K562 (cell line): ENCODE measurements around the gene CFAP206. TPM values are rescaled to one million over a fixed set of nuclear protein-coding genes. Genes with fewer than 3 reads are reported as not detected.

Source experiments
- CBFA2T2 ChIP-seq: fragments of 450-650 bp; conservative IDR thresholded peaks from 2 replicates; pipeline ENCODE4 v1.6.1; 2017; ENCODE audit warnings: mild to moderate bottlenecking
- DIDO1 ChIP-seq: fragments of 450-650 bp; IDR thresholded peaks from 2 replicates; pipeline ENCODE4 v1.6.1; 2016; ENCODE audit warnings: low read depth, missing biosample characterization, missing genetic modification characterization
- FOXA3 ChIP-seq, 2 experiments: fragments of 450-650 bp in 1 of 2; sonication (generic) in 1 of 2; formaldehyde crosslinking; IDR thresholded peaks in 1 of 2; conservative IDR thresholded peaks in 1 of 2; 2 replicates each; pipeline versions ENCODE4 v1.4.0 to v1.8.0; 2020 to 2022; ENCODE audit warnings: mild to moderate bottlenecking in 2 of 2, missing genetic modification reagents in 1 of 2
- FOXK1 ChIP-seq: sonication (generic); formaldehyde crosslinking; IDR thresholded peaks from 2 replicates; pipeline ENCODE4 v1.8.0; 2022; ENCODE audit warnings: missing genetic modification reagents, mild to moderate bottlenecking, borderline replicate concordance
- HNRNPK ChIP-seq: fragments of 200-400 bp; formaldehyde crosslinking; IDR thresholded peaks from one replicate; pipeline ENCODE4 v1.6.1; 2018; ENCODE audit warnings: mild to moderate bottlenecking, low read depth, low read length; ENCODE audit not compliant: poor library complexity, severe bottlenecking
- KLF16 ChIP-seq: IDR thresholded peaks from 2 replicates; pipeline ENCODE4 v1.6.1; 2016; ENCODE audit warnings: antibody characterized with exemption
- NR2C2 ChIP-seq, 2 experiments: fragments of 200-800 bp in 1 of 2; sonication (Bioruptor generic) in 1 of 2; sonication (generic) in 1 of 2; formaldehyde crosslinking in 1 of 2; IDR thresholded peaks; 2 replicates each; pipeline versions ENCODE4 v1.6.1 to v1.8.0; 2016 to 2022; ENCODE audit warnings: mild to moderate bottlenecking in 1 of 2, missing compliant biosample characterization in 1 of 2, missing genetic modification characterization in 1 of 2, missing genetic modification reagents in 1 of 2
- RFX5 ChIP-seq: IDR thresholded peaks from 2 replicates; pipeline ENCODE4 v1.6.1; 2011; ENCODE audit warnings: low read depth, mild to moderate bottlenecking, improper control_type of control experiment, low read length
- SRSF9 ChIP-seq: fragments of 200-400 bp; formaldehyde crosslinking; IDR thresholded peaks from 2 replicates; pipeline ENCODE4 v1.6.1; 2017; ENCODE audit warnings: low read depth, low read length, borderline replicate concordance
- USF2 ChIP-seq: sonication (generic); formaldehyde crosslinking; IDR thresholded peaks from 2 replicates; pipeline ENCODE4 v1.5.0; 2020; ENCODE audit warnings: missing genetic modification reagents
- ZKSCAN3 ChIP-seq: fragments of 250-450 bp; sonication (Bioruptor Pico); IDR thresholded peaks from 2 replicates; pipeline ENCODE4 v1.4.0; 2020
- ZNF639 ChIP-seq, 2 experiments: fragments of 200-800 bp in 1 of 2; sonication (Bioruptor generic) in 1 of 2; sonication (generic) in 1 of 2; formaldehyde crosslinking in 1 of 2; IDR thresholded peaks in 1 of 2; conservative IDR thresholded peaks in 1 of 2; 2 replicates each; pipeline versions ENCODE4 v1.5.0 to v1.6.1; 2016 to 2020; ENCODE audit warnings: missing compliant biosample characterization in 1 of 2, missing genetic modification characterization in 1 of 2, missing genetic modification reagents in 1 of 2
- ZNF707 ChIP-seq: fragments of 250-450 bp; sonication (Bioruptor Pico); conservative IDR thresholded peaks from 2 replicates; pipeline ENCODE4 v1.8.0; 2022; ENCODE audit warnings: inconsistent platforms, mild to moderate bottlenecking, moderate library complexity
- ZNF764 ChIP-seq: fragments of 250-450 bp; sonication (Bioruptor Pico); IDR thresholded peaks from 2 replicates; pipeline ENCODE4 v1.4.0; 2020; ENCODE audit warnings: low read depth, mild to moderate bottlenecking, moderate library complexity
- ZNF77 ChIP-seq: fragments of 250-450 bp; sonication (Bioruptor Pico); IDR thresholded peaks from 2 replicates; pipeline ENCODE4 v1.5.0; 2020
- polyA plus RNA-seq, 8 experiments: library from polyadenylated mRNA; depleted of rRNA in 4 of 8; stranded (reverse) in 5 of 8; unstranded in 3 of 8; fragments of >200 nt; fragmentation: Nextera tagmentation in 2 of 8; fragmentation: Illumina TruSeq in 1 of 8; extraction: Ambion mirVana in 2 of 8; extraction: Trizol in 1 of 8; gene quantifications; 2 replicates each; pipeline versions ENCODE4 v1.2.1 to v1.2.3, GENCODE V29; 2011 to 2014; ENCODE audit warnings: inconsistent platforms in 1 of 8, missing spikeins in 1 of 8
- total RNA-seq, 7 experiments: library from RNA; depleted of rRNA in 6 of 7; stranded (reverse); fragments of >200 nt in 6 of 7; fragmentation: Illumina TruSeq in 2 of 7; extraction: Trizol in 2 of 7; gene quantifications; 2 replicates each; pipeline versions ENCODE4 v1.2.1 to v1.2.3, GENCODE V29; 2011 to 2021; ENCODE audit warnings: low replicate concordance in 1 of 7
- TF ChIP-seq, protein P1 (sequence below): sonication (generic); formaldehyde crosslinking; IDR thresholded peaks from 2 replicates; pipeline ENCODE4 v1.8.0; 2022; ENCODE audit warnings: mild to moderate bottlenecking, missing genetic modification reagents

CFAP206 gene
- total and polyA plus RNA-seq, 9 of the 15 experiments (the other 6 are each of a cell fraction or from before 2014, with no cell fraction given) = 0.06 to 0.33 (median 0.18) TPM; not detected in 2

DNA sequence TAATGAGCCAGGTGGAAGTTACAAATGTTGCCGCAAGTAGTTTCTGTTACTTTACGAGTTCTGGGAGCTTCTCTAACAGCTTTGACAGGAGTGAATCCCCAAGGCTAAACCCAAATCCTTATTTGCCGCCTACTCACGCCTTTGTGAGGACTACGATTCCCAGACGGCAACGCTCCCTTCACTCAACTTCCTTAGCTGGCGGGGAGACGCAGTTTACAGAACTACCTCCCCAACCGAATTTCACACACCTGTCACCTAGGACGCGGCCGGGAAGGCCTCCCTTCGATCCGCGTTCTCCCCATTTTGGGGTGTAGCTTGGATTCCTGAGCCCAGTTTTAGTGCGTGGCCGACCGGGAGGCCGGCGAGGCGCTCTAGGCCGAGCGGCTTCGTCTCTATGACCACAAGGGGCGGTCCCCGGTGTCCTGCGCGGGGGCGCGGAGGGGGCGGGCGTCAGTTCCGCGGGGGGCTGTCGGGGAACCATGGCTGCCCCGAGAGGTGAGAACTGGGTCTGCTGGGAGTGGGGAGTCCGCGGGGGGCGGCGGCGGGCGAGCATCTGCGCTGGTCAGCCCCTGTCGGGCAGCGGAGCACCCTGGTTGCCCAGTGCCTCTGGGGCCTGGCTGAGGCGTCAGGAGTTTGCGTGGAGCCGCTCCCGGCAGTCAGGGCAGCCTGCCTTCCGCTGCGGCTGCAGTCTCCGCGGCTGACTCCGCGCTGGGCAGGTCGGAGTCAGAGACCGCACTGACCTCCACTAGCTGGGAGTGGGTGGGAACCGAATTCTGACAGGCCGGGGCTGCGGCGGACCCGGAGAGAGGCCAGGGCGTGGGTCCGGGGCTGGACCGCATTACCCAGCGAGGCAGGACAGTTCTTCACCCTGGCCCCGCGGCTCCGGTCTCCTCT lies 65.0 kb downstream of the CFAP206 start, which contains the start of gene SLC35A1 (continued):
- no peak for TF ChIP-seq USF2
- TF ChIP-seq FOXK1 (CRISPR knock-in tag) = no peak
- TF ChIP-seq HNRNPK = no peak
- TF ChIP-seq ZNF77 (CRISPR knock-in tag) = no peak
- TF ChIP-seq RFX5 = no peak
- peak in 1 of 2 experiments; percentile 57; a peak in 1 of 4 replicates for TF ChIP-seq ZNF639 (CRISPR knock-in tag; conservative IDR thresholded peaks at IDR 0.05 in 1 of 2, IDR thresholded peaks at IDR 0.05 in 1 of 2)
- no peak for TF ChIP-seq SRSF9
- no peak for TF ChIP-seq KLF16
- no peak for TF ChIP-seq ZKSCAN3
- 0 out of 4 replicates have a peak, but pooled peaks of 1 of the 2 experiments have one; percentile 42 for TF ChIP-seq FOXA3 (CRISPR knock-in tag; conservative IDR thresholded peaks at IDR 0.05 in 1 of 2, IDR thresholded peaks at IDR 0.05 in 1 of 2)
- TF ChIP-seq, protein P1, sequence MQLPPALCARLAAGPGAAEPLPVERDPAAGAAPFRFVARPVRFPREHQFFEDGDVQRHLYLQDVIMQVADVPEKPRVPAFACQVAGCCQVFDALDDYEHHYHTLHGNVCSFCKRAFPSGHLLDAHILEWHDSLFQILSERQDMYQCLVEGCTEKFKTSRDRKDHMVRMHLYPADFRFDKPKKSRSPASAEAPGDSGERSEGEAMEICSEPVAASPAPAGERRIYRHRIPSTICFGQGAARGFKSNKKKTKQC (CRISPR knock-in tag) = peak; percentile 26; the same call in 1 of the 2 replicates
- no peak for TF ChIP-seq NR2C2 (CRISPR knock-in tag; IDR thresholded peaks at IDR 0.05)
- peak; percentile 80 for TF ChIP-seq NR2C2 (tag; IDR thresholded peaks at IDR 0.05)
- no peak for TF ChIP-seq ZNF707 (CRISPR knock-in tag)
- TF ChIP-seq CBFA2T2 = no peak
- TF ChIP-seq ZNF764 (CRISPR knock-in tag) = no peak
- peak; percentile 79 for TF ChIP-seq DIDO1 (tag)
